Pancreas (tissue), 10 donors: ENCODE results near the gene ZMAT1. TPM values are rescaled to one million over a fixed set of nuclear protein-coding genes. Genes with fewer than 3 reads are reported as not detected.
A peak's percentile ranks its signal among the peaks of the same experiment; 100 is the strongest.

ENCODE experiments used
- ATAC-seq, 4 donors: fragments of 200-7000 bp; cut with Tn5 transposase; one replicate each; pipeline versions ENCODE4 v1.8.0 to v1.9.1; 2020; ENCODE audit warnings: mild to moderate bottlenecking in 4 of 4, moderate library complexity in 4 of 4
- DNase-seq, 6 donors: peaks; one replicate each; pipeline ENCODE4 v3.0.0-alpha.2; 2020
- FAIRE-seq: peaks from 2 replicates; lab custom pipeline; 2012; peaks lifted over from hg19 to GRCh38; lab: Jason Lieb, UNC
- H3K27ac ChIP-seq, 4 donors: fragments of 200-600 bp; sonication (generic); 1 replicate in 3 of 4; 2 replicates in 1 of 4; pipeline versions ENCODE4 v1.5.0 to v1.8.0; 2020
- H3K27me3 ChIP-seq, 4 donors: fragments of 200-600 bp; one replicate each; pipeline ENCODE4 v1.8.0; 2021
- H3K36me3 ChIP-seq, 3 donors: fragments of 200-600 bp; sonication (generic) in 1 of 3; one replicate each; pipeline versions ENCODE4 v1.5.0 to v1.8.0; 2020 to 2021
- H3K4me1 ChIP-seq, 3 donors: fragments of 200-600 bp; one replicate each; pipeline ENCODE4 v1.8.0; 2021
- H3K4me3 ChIP-seq, 4 donors: fragments of 200-600 bp; sonication (generic) in 2 of 4; one replicate each; pipeline versions ENCODE4 v1.5.0 to v1.8.0; 2020 to 2021
- H3K9me3 ChIP-seq, 4 donors: fragments of 200-600 bp; one replicate each; pipeline ENCODE4 v1.8.0; 2021
- WGBS, 2 donors: extraction: QIAGEN DNeasy Blood & Tissue Kit; methylation state at CpG; one replicate each; pipeline ENCODE4 v1.1.7; 2013; 5-methylcytosine and 5-hydroxymethylcytosine counted together
- intact Hi-C, 3 donors: fragments of 100-400 bp; cut with DNase I; formaldehyde crosslinking; loops; one replicate each; pipeline versions ENCODE4 v1.11.1 to v1.14.2; 2022
- polyA plus RNA-seq, 2 donors: library from polyadenylated mRNA; stranded (reverse); fragments of 200-250 nt; gene quantifications; one replicate each; pipeline ENCODE4 v1.2.3, GENCODE V29; 2013
- total RNA-seq, 6 donors: library from RNA; stranded (reverse); fragmentation: NEBNext Ultra II Directional in 4 of 6; extraction: Animal tissue kit (Norgen Biotek cat#: 25700) in 4 of 6; gene quantifications; one replicate each; pipeline versions ENCODE4 v1.2.1 to v1.2.4, GENCODE V29; 2021 to 2023
- TF ChIP-seq, protein P1 (sequence below), 4 donors: fragments of 200-600 bp; sonication (generic) in 3 of 4; IDR thresholded peaks; one replicate each; pipeline versions ENCODE4 v1.5.0 to v1.8.0; 2021; ENCODE audit warnings: antibody characterized with exemption in 4 of 4
- donor health status: healthy with polysubstance abuse.
- donor health status: DM: no; HTN: no; CAD: no; lungs with moderate emphysema.
- donor health status: DM: no; HTN: no; CAD: no.
- donor health status: control.
- donor health status: control.
- donor health status: Bipolar disorder and iron deficiency.
- donor health status: DM: yes; HTN: yes; CAD: no.
- donor health status: DM: no; HTN: no; CAD: no.
- donor health status: DM: no; HTN: no; CAD: no.
- donor health status: DM: yes; HTN: yes; CAD: no.

The ZMAT1 gene
- total and polyA plus RNA-seq, 8 donors = 2.8 to 26.7 (median 5.3) TPM

DNA sequence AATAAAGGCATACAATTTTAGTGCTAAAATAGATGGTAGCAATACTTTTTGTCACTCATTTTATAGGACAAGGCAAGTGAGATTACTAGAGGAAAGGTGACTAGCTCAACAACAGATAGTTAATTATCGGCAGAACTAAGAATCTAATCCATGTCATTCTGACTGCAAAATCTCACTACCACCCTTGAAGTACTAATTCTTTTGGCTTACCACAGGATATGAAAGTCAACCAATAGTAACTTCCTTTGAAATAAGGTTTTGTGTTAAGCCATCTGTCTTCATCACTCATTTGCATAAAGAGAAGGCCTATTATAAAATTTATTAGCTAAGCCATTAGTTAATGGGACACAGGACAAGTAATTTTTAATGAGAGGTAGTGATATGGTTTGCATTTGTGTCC lies 25.3 kb upstream of the ZMAT1 start:
- no peak for ATAC-seq
- TF ChIP-seq, protein P1, sequence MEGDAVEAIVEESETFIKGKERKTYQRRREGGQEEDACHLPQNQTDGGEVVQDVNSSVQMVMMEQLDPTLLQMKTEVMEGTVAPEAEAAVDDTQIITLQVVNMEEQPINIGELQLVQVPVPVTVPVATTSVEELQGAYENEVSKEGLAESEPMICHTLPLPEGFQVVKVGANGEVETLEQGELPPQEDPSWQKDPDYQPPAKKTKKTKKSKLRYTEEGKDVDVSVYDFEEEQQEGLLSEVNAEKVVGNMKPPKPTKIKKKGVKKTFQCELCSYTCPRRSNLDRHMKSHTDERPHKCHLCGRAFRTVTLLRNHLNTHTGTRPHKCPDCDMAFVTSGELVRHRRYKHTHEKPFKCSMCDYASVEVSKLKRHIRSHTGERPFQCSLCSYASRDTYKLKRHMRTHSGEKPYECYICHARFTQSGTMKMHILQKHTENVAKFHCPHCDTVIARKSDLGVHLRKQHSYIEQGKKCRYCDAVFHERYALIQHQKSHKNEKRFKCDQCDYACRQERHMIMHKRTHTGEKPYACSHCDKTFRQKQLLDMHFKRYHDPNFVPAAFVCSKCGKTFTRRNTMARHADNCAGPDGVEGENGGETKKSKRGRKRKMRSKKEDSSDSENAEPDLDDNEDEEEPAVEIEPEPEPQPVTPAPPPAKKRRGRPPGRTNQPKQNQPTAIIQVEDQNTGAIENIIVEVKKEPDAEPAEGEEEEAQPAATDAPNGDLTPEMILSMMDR (IDR thresholded peaks at IDR 0.05) = no peak
- DNase-seq = no peak
- Histone ChIP-seq H3K9me3 (no peaks in the 10 kb centered on the region), H3K27ac (no peak overlapping the region), H3K27me3 (peaks cover 0 to 6% (median 0%) of the 10 kb centered on the region in 4 donors), H3K4me1 (no peaks in the 10 kb centered on the region), H3K4me3 (no peak overlapping the region), H3K36me3 (no peaks in the 10 kb centered on the region)
- FAIRE-seq = no peak
- intact Hi-C loops = no loop called here
- WGBS, 2 donors = 61 to 82% methylated on average over 1 of the region's 1 CpG

DNA sequence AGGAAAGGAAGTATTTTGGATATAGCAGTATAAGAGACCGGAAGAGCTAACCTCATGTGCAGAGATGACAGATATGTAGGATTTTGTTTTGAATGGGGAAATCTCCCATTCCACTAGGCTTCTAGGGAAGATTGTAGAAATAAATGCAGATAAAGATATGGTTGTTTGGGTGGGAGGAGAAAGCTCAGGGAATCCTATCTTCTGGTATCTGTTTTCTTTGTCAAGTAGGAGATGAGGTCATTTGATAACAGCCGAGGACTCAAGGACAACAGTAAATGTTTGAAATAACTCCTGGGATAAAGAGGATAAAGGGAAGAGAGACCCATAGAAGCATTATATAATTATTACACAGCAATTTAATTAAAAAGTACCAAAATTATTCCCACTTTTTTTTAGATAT lies 24.7 kb upstream of the ZMAT1 start:
- WGBS, 2 donors = 24 to 42% methylated on average over 2 of the region's 2 CpGs
- DNase-seq (no peak), ATAC-seq (no peak), FAIRE-seq (no peak)
- no peak overlapping the region for H3K4me3 ChIP-seq
- no peaks in the 10 kb centered on the region for H3K4me1 ChIP-seq
- H3K27ac ChIP-seq = no peak overlapping the region
- TF ChIP-seq, protein P1 (IDR thresholded peaks at IDR 0.05) = no peak
- no peaks in the 10 kb centered on the region for H3K36me3 ChIP-seq
- no peaks in the 10 kb centered on the region for H3K9me3 ChIP-seq
- peaks cover 0 to 6% (median 0%) of the 10 kb centered on the region in 4 donors for H3K27me3 ChIP-seq
- intact Hi-C loops = no loop called here

DNA sequence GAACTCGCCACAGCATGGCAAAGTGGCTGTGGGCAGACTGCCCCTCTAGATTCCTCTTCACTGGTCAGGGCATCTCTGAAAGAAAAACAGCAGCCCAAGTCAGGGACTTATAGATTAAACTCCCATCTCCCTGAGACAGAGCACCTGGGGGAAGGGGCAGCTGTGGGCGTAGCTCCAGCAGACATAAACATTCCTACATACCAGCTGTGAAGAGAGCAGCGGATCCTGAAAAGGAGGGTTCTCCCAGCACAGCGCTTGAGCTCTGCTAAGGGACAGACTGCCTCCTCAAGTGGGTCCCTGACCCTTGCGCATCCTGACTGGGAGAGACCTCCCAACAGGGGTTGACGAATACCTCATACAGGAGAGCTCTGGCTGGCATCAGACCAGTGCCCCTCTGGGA lies 18.8 kb upstream of the ZMAT1 start:
- intact Hi-C loops = no loop called here
- 60 to 64% methylated on average over 6 of the region's 6 CpGs for WGBS, 2 donors

DNA sequence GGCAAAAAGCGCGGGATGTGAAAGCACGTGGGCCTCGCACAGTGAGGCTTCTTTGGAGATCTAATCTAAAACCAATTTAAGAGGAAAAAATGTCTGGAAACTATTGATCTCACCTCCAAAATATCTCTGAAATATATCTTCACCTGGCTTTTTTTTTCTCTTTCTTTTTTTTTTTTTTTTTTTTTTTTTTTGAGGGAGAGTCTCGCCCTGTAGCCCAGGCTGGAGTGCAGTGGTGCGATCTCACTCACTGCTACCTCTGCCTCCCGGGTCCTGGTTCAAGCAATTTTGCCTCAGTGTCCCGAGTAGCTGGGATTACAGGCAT lies 383 bp upstream of the ZMAT1 start:
- peaks cover 0 to 5% (median 3%) of the 10 kb centered on the region in 3 donors for H3K4me1 ChIP-seq
- WGBS, 2 donors = 42 to 62% methylated on average over 8 of the region's 8 CpGs
- H3K36me3 ChIP-seq = no peaks in the 10 kb centered on the region
- peaks cover 0 to 2% (median 0%) of the 10 kb centered on the region in 4 donors for H3K27me3 ChIP-seq
- TF ChIP-seq, protein P1 (IDR thresholded peaks at IDR 0.05) = no peak
- peak overlapping the region in 3 of 4 donors; percentile 50 to 60 (median 54) for H3K4me3 ChIP-seq
- H3K9me3 ChIP-seq = no peaks in the 10 kb centered on the region
- H3K27ac ChIP-seq = peak overlapping the region in 2 of 4 donors; percentile 91 to 92
- ATAC-seq (no peak), DNase-seq (no peak), FAIRE-seq (peak; percentile 17)
- intact Hi-C loops = no loop called here

More for the DNA sequence above, 18.8 kb upstream of the ZMAT1 start:
- no peak for FAIRE-seq
- Histone ChIP-seq H3K27me3 (peaks cover 0 to 10% (median 0%) of the 10 kb centered on the region in 4 donors), H3K36me3 (no peaks in the 10 kb centered on the region), H3K4me3 (no peak overlapping the region), H3K27ac (no peak overlapping the region), H3K4me1 (no peaks in the 10 kb centered on the region), H3K9me3 (no peaks in the 10 kb centered on the region)
- ATAC-seq = no peak
- TF ChIP-seq, protein P1 (IDR thresholded peaks at IDR 0.05) = no peak
- DNase-seq = no peak

DNA sequence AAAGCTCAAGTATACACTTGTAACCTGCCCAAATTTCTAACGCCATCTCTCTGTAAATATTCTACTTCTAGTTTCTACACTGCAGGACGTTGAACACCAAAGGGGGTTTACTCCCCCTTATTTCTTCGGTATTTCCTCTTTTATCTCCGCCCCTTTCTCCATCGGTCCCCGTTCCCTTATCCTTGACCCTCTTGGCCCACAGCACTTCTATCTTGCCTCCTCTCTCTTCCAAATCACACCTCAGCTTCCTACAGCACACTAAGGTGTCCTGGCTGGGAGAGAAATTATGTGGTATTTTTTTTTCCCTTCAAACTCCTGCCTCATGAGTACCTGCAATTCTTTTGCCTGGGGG lies 715 bp downstream of the ZMAT1 start:
- Histone ChIP-seq H3K9me3 (no peaks in the 10 kb centered on the region), H3K27ac (peak overlapping the region; percentile 81 to 92 (median 88)), H3K4me3 (peak overlapping the region in 3 of 4 donors; percentile 50 to 60 (median 54)), H3K4me1 (peaks cover 0 to 5% (median 3%) of the 10 kb centered on the region in 3 donors), H3K36me3 (no peaks in the 10 kb centered on the region), H3K27me3 (peaks cover 0 to 2% (median 0%) of the 10 kb centered on the region in 4 donors)
- DNase-seq (no peak), ATAC-seq (peak in 3 of 4 donors; percentile 5 to 10 (median 6)), FAIRE-seq (no peak)
- TF ChIP-seq, protein P1 (IDR thresholded peaks at IDR 0.05) = no peak
- intact Hi-C loops = no loop called here
- WGBS, 2 donors = 2 to 39% methylated on average over 6 of the region's 6 CpGs
